Measurements from ENCODE around the gene CNPY1.

CNPY1 gene

DNA sequence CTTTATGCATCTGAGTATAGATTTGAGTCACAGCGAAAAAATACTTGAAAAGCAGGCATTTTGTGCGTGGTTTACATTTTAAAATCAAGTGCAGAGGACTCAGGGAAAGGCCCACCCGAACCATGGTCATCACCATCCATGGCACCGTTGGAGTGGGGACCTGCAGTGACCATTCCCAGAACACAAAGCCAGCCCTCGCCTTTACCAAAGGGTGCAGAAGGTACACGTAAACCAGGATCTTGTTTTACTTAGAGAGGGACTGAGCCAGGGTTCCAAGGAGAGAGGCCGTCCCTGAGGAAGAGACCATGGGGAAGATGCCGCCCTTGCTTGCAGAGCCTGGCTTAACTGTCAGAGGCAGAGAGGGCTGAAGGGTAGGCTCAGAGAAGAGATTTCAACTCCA, 12.0 kb upstream of the CNPY1 start:
- no peak for DNase-seq

DNA sequence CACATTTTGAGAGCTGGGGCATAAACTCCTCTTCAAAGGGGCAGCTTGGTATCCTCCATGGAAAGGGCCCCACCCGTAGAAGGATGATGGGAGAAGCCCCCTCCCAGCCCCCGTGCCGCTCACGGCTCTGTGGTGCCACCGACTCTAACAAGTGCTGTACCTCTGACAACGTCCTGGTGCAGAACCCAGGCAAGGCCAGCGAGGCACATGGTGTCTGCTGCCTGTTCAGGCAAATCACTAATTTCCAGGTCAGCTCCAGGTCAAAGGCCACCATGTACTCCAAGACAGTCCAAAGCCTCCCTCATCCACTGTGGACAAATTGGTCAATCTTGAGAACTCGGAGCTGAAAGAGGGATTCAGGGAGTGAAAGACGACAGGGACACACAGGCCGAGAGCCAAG, 11.4 kb upstream of the CNPY1 start:
- DNase-seq: no peak

DNA sequence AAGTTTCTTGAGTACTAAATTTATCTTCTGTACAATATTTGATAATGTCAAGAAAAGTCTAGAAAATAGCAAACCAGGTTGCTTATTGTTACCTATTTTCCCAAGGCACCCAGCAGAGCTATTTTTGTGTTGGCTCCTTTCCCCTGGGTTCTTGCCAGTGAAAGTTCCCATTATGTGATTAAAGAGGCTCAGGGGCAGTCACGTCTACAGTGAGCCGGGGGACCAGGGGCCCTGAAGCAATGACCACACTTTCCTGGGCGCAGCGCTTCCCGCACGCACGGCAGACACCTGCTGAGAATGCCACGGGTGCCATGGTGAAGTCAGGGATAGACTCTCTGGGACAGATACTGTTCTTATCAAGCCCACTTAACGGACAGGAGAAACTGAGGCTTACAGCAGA, 10.4 kb upstream of the CNPY1 start:
- DNase-seq: peak in 1 of 14 donors; percentile 31

DNA sequence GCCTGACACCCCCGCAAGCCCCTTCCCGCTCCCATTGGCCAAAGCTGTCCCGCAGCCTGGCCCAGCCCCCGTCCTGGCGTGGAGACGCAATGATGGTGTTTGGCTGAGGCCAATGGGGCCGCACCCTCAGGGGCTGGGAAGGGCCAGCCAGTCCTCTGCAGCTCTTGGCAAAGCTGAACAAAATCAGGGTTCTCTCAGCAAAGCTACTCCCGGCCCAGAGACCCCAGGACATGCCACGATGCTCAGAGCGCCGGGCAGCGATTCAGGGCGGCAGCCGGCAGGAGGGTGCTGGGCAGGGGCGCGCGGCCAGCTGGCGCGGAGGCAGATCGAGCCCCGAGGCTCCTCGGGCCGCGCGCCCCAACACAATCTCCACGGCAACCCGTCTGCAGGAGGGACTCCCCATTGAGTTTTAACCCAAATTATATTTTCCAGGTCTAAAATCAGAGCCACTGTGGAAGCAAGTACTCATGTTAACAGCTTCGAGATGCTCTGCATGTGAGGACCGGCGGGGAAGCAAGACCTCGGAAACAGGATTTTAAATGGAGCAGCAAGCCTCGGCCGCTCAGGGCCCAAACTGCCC, 8.8 kb upstream of the CNPY1 start:
- DNase-seq: peak in 4 of 14 donors; percentile 14 to 98 (median 32)

DNA sequence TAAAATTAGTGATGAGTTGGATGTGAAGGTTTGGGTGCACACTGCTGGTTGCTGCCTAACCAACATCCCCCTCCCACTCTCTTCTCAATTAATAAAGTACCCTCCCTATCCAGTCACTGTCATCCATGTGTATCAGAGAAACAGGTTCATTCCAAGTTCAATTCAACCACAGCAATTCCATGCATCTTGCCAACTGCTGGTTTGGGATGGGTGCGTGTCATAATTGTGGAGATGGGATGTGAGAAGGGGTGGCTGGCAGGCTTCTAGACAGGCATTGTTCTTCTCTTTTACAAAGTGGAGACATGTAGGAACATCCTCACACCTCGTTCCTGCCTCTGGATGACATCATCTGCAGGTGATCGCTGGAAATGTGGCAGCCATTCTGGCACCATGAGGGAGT, 7.5 kb upstream of the CNPY1 start:
- no peak for DNase-seq

DNA sequence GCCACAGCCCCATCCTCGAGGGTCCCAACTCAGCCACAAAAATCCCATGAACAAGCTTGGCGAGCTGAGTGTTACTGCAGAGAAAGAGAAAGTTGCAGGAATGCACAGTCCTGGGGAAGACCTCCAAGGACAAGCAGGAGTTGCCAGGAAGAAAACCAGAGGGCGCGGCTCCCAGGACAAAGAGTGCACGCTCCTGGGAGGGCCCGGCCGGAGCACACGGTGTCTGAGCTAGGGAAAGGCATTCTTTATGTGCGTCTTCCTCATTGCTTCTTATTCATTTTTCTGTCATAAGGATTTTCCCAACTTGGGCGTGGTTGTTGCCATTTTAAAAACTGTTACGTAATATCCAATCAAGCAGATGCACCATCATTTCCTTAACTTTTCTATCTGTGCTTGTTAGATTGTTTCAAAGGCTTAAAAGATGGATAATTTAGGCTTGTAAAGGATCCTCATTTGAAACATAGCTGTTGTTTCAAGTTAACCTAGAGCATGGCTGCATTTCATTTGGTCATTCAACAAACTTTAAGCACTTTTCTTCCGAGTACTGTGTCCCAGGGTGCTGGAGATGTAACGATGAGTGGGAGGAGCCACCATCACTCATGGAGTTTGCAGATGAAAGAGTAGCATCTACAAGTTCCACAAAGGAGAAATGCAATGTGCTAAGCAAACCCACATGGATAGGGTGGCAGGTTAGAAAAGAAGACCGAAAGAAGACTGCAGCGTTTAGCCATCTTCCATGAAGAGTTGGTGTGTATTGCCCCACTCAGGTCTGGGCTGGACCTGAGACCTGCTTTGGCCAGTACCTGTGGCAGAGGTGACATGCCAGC, 5.6 kb upstream of the CNPY1 start:
- DNase-seq: no peak

DNA sequence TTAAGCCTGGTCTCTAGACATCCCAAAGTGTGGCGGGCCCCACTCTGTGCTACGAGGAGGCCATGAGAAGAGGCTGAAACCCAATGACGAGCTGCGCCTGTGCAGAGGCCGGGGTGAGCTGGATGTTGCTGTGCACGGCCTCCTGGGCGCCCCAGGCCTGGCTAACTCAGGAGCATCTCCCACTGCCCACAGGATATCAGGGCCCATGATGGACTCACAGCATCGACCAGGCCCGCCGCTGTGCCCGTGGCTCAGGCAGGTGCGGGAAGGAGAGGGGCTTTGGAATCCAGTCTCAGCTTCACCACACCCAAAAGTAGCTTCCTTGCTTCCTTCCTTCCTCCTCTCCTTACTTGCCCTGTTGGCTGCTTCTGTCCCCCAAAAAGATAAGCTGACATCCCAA, 4.6 kb upstream of the CNPY1 start:
- no peak for DNase-seq

DNA sequence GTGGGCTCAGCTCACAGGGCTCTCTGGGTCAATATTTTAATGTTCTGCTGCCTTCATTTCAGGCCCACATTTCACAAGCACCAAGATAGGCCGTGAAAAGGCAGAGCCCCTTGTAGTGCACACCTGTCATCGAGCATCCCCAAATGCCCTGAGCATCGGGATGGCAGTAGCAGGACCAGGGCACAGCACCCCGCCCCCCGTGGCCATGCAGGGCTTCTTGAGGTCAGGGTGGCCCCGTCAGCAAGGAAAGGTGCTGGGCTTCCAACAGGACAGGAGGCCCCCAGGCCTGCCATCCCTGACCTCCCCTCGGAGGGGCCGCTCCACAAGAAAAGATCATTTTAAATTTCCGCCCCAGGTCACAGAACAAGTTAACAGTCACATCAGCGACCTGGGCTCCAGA, 2.9 kb upstream of the CNPY1 start:
- DNase-seq: no peak

DNA sequence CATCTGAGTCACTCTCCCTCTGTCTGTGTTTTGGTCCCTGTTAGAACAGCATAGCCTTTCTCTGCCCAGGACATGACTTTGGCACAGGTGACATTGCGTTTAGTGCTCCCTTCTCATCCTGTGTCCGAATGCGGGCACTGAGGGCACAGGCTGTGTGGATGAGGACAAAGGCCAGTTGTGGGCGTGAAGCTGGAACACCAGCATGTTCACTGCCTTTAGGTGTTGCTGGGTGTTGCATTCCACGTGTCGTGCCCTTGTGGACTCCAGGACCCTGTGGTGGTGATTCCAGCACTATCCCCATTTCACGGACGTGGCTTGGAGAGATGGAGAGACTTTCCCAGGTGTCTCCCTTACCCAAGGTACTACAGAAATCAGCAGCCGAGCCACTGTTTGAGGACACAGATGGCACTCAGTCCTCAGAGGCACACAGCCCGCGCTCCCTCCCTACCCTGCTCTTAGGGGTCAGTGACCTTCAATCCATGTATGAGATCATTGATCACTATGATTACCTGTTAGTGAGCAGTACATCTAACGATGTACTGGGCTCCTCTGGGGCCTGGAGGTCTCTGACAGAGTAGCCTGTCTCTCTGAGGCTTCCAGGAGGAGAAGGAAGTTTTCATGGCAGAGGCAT, 917 bp upstream of the CNPY1 start:
- DNase-seq: no peak

DNA sequence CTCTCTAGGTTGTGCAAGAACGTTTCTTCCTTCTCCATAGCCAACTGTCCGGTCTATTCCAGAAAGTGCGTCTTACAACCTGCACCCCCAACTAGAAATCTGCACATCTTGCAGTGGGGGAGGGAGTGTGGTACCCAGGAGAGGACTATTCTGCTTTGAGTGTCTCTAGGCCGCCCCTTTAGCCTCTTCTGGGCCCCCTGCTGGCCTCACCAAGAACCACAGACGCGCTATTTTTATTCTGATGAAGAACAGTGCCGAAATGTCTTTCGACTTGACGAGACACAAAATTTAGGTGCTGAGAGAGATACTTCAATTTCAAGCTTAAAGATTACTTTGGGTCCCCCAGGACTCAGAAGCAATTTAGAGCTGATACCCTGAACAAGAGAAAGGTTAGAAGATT, 1.0 kb downstream of the CNPY1 start:
- no peak for DNase-seq

DNA sequence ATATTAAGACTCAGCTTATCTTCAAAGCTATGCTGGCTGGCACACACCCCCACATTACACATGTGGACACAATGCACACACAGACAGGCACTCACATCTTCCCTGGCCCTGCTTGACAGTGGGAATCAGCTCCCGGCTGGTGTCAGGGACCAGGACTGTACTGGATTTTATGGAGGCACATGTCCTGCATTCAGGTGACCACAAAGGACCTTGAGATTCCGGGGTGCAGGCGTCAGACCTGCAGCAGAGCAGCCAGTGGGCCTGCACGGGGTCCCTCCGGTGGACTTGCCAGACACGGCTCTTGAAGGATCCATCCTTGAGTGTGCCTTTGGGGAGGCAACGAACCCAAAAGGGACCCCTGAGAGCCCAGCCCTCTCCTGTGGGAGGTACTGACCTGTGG, 1.9 kb downstream of the CNPY1 start:
- no peak for DNase-seq

DNA sequence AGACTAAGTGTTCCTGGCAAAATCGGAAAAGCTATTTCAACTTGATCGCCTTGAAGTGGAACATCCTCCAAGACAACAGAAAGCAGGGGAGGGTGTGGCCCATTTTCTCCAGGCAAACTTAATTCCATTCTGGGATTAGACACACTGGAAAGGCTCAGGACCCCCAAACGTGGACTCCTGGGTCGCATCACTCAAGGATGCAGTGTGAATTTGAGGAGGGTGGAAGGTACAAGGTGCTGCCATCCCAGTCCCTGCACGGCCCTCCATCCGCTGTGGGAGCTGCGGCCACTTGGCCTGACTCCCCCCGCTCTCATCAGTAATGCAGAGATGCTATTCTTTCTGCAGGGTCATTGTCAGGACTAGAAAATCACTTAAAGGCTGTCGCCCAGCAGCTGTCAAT, 2.4 kb downstream of the CNPY1 start:
- no peak for DNase-seq

DNA sequence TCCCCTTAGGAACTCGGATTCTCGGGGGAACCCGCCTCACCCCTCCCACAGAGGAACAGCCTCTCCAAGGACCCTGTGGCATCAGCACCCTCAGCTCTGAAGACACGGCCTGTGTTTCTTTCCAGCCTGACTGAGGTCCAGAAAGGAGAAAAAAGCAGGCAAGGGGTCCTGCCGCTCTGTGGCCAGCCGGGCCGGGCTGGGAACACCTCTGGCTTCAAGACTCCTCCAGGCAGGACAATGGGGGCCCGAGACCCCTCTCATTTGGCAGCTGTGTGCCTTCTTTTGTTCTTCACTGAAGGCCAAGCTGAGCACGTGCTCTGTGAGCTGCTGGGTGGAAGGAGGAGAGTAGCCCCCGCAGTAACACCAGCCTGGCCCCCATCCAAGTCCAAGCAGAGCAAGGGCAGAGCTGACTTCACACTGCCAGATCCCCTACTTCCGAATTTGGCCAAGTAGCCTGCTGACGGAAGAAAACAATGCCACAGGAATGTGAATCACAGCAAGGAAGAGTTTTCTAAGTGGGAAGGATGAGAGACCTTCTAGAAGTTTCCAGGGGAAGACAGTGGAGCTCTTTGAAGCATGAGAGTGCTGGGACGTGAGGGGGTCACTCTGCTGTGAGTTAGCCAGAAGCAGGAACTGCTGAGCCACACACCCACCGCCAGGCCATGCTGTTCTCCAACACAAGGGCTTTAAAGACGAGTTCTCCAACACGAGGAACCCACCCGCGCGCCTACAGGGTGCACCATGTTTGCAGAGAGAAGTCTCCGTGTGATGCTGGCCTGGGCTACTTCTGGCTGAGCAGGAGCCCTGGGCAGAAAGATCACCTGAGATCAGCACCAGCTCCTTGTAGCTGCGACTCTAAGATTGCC, 3.1 kb downstream of the CNPY1 start:
- no peak for DNase-seq

DNA sequence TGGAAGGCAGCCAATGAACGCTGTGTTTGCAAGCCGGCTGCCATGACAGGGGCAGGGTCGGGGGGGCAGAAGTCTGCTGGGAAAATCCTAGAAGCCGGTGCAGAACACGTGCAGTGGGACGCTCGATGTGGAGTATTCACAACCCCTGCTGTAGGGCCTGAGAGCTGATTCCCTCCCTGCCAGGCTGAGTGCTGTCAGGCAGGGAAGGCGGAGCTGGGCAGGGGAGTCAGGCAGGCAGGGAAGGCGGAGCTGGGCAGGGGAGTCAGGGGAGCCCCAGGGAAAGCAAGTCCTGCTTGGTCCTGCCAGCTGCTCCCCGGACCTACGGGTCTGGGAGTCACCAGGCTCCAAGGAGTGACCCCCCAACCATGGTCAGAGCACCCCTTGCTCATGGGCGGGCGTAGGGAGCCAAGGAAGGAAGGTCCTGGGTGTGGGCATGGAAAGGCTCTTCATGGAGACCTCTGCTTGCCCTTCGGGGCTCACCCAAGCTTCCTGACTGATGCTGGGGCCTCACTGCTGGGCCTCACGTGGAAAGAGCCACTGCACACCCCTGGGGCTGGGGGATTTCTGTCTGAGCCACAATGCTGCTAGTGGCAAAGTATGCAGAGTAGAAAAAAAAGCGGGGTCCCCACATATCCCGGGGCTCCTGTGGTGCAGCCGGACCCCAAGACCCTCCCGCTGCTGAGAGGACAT, 4.2 kb downstream of the CNPY1 start:
- no peak for DNase-seq

DNA sequence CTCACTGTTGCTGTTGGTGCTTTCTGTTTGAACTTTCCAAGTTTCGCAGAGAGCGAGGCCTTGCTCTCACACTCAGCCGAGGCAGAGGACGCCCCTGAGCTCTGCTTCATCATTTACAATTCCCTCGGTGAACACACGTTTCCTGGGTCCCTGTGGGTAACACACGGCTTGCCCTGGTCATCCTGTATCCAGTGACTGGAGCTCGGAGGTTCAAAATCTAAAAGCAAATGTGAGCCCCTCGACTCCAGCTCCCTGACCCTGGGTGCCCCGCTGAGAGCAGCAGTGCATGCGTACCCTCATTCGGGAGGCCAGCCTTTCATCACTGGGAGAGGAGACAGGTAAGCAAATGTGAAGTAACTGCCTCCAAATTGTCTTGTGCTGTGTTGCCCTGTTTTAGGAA, 5.8 kb downstream of the CNPY1 start:
- DNase-seq: no peak

DNA sequence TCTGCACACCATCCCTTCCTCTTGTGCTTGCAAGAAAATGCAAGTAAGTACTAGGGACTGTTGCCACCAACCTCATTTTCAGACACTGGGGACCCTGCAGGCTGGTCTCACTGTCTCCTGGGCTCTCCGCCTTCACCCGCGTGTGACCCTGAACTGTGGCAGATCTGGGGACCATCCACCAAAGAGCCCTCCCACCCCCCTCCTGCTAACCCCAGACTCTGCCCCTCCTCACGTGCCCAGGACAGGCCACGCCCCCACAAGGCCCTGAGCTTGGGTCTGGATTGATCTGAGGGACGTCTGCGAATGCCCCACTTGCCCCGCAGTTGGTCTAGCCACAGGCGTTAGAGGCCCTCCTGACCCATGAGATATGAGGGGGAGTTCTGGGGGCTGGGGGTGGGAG, 8.1 kb downstream of the CNPY1 start:
- DNase-seq: no peak

DNA sequence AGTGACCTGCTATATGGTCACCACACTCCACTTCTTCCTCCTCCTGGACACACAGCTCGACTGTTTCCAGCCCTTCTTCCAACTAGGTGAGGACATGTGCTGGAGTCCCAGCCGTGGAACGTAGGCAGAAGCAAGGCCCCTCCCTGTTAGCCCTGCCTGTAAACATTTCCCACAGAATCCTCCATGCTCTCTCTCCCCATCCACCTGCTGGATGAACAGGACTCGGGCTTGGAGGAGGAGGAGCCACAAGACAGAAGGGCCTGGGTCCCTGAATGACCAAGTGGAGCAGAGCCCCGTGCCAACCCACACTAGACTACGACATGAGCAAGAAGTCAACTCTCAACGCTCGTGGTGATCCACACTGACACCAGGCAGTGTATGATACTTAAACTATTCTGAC, 9.9 kb downstream of the CNPY1 start:
- no peak for DNase-seq

DNA sequence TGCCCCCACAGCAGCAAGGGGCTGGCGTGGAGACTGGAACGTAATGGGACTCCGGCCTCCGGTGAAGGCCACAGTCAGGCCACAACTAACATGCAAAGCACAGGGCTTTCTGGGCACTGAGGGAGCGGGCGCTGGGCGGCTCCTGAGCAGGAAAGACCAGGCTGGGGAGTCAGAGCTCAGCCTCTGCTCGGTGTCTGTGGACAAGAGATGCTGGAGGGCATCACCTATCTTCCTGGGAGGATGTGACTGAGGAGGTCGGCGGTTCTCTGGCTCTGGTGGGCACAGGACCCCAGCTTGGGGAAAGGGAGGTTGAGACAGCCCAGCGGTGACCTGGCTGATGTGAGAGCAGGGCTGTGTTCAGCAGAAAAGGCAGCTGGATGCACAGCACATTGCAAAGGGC, 11.7 kb downstream of the CNPY1 start:
- DNase-seq: peak in 1 of 14 donors; percentile 33

DNA sequence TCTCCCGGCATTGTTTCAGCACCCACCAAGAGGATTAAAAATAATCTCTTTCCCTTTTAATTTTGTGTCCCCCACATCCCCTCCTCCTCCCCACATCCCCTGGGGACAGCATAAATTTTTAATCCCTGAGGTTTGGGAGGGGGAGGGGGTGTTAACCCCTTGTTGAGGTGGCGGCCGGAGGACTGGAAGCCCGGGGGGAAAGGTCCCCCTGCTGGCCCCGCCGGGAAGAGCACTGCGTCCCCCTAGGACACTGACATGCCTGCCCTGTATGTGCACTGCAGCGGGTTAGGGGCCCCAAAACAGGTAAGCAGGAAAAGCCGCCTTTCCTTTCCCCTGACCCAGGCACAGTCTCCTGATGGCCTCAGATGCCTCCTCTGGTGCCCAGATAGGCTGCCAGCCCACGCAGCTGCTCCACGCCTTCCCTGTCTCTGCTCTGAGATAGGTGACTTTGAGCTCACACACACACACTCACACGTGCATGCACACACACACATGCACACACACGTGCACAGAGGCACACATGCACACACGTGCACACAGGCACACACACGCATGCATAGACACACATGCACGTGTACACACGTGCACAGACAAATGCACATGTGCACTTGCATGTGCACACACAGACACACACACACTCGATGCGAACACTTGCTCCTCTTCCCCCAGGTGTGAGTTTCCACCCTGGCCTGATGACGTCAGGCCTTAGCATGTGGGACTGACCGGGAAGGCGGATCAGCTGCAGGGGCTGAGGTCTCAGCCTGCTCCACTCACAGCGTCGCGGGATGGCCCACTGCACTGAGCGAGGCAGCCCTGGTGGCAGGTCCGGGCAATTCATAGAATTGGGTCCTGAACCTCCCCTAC, 12.3 kb downstream of the CNPY1 start:
- peak in 2 of 14 donors; percentile 1 to 57 for DNase-seq

DNA sequence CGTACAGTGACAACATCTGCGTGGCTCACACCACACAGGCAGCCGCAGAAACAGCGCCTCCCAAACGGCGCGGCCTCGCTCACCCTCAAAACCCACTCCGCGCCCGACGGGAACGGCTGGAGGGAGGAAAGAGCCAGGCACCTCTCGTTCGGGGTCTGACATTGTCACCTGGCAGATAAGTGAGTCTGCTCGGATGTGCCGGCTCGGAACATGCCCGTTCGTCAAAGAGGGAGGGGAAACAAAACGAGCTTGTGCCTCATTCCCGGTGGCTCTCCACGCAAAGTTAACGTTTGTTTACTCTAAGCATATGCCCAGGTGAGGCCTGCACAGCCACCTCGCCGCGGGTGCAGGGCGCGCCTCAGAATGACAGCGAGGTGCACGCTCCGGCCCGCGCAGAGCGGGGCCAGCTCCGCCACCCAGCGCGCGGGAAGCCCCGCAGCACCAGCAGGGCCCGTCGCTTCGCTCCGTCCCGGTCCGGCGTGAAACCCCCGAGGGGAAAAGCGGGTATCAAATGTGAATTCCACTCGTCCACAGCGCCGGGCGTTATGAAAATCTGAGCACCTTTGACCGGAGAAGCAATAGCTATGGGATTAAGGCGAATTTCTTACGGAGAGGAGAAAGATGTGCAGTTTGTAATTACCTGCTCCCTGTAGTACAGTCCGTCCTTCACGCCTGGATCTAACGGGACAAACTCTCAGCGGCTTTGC, 13.1 kb downstream of the CNPY1 start:
- peak in 1 of 14 donors; percentile 74 for DNase-seq

DNA sequence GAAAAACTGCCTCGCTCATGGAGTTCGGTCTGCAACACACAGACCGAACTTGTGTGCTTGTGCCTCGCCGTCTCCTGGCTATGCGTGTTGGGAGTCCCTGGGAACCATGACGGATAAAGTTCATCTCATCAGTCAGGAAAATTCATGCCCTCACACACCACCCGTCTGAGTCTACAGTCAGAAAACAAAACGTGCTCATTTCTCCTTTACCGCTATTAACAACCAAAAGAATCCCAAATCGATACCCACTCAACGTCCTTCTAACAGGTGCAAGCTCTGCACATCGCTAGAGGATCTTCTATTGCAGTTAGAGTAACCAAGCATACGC, 13.6 kb downstream of the CNPY1 start:
- no peak for DNase-seq
